WTC11 (cell line): Measurements from ENCODE around the gene ZNF629. TPM values are rescaled to one million over a fixed set of nuclear protein-coding genes. Genes with fewer than 3 reads are reported as not detected.

Experiments used
- CBFB ChIP-seq: sonication (generic); formaldehyde crosslinking; IDR thresholded peaks from 2 replicates; pipeline ENCODE4 v1.8.1; 2022; ENCODE audit warnings: mild to moderate bottlenecking, low read depth, missing genetic modification reagents
- CREM ChIP-seq: sonication (generic); formaldehyde crosslinking; IDR thresholded peaks from 2 replicates; pipeline ENCODE4 v1.8.1; 2022; ENCODE audit warnings: mild to moderate bottlenecking, missing genetic modification reagents, moderate library complexity
- E2F1 ChIP-seq: sonication (generic); formaldehyde crosslinking; IDR thresholded peaks from 2 replicates; pipeline ENCODE4 v1.8.0; 2022; ENCODE audit warnings: mild to moderate bottlenecking, missing genetic modification reagents
- E2F5 ChIP-seq: sonication (generic); formaldehyde crosslinking; IDR thresholded peaks from 2 replicates; pipeline ENCODE4 v1.8.1; 2022; ENCODE audit warnings: mild to moderate bottlenecking, moderate library complexity, missing genetic modification reagents
- EMX1 ChIP-seq: fragments of 250-450 bp; sonication (Bioruptor Pico); IDR thresholded peaks from 2 replicates; pipeline ENCODE4 v1.8.0; 2021; ENCODE audit warnings: mild to moderate bottlenecking
- ERG ChIP-seq: fragments of 250-450 bp; sonication (Bioruptor Pico); IDR thresholded peaks from 2 replicates; pipeline ENCODE4 v1.8.0; 2021; ENCODE audit warnings: mild to moderate bottlenecking
- ESRRA ChIP-seq: sonication (generic); formaldehyde crosslinking; IDR thresholded peaks from 2 replicates; pipeline ENCODE4 v1.8.1; 2022; ENCODE audit warnings: mild to moderate bottlenecking, missing genetic modification reagents, borderline replicate concordance
- GTF2I ChIP-seq: fragments of 250-450 bp; sonication (Bioruptor Pico); conservative IDR thresholded peaks from 2 replicates; pipeline ENCODE4 v1.4.0; 2021; ENCODE audit warnings: mild to moderate bottlenecking
- JAZF1 ChIP-seq: fragments of 250-450 bp; sonication (Bioruptor Pico); IDR thresholded peaks from 2 replicates; pipeline ENCODE4 v1.9.0; 2021; ENCODE audit warnings: moderate library complexity, mild to moderate bottlenecking, inconsistent platforms
- JUN ChIP-seq: sonication (generic); formaldehyde crosslinking; IDR thresholded peaks from 2 replicates; pipeline ENCODE4 v1.8.0; 2023; ENCODE audit warnings: mild to moderate bottlenecking, missing genetic modification reagents
- MAX ChIP-seq: sonication (generic); formaldehyde crosslinking; IDR thresholded peaks from 2 replicates; pipeline ENCODE4 v1.8.0; 2022; ENCODE audit warnings: mild to moderate bottlenecking, missing genetic modification reagents
- NR2C2 ChIP-seq: sonication (generic); formaldehyde crosslinking; IDR thresholded peaks from 2 replicates; pipeline ENCODE4 v1.8.0; 2022; ENCODE audit warnings: mild to moderate bottlenecking, missing genetic modification reagents
- PRDM15 ChIP-seq: sonication (generic); formaldehyde crosslinking; IDR thresholded peaks from 2 replicates; pipeline ENCODE4 v1.8.0; 2022; ENCODE audit warnings: missing genetic modification reagents
- PRRX2 ChIP-seq: fragments of 250-450 bp; sonication (Bioruptor Pico); IDR thresholded peaks from 2 replicates; pipeline ENCODE4 v1.8.0; 2021; ENCODE audit warnings: mild to moderate bottlenecking
- TCF7 ChIP-seq: sonication (generic); formaldehyde crosslinking; IDR thresholded peaks from 2 replicates; pipeline ENCODE4 v1.8.0; 2022; ENCODE audit warnings: mild to moderate bottlenecking, low read depth, missing genetic modification reagents, moderate library complexity
- ZMAT4 ChIP-seq: fragments of 250-450 bp; sonication (Bioruptor Pico); IDR thresholded peaks from 2 replicates; pipeline ENCODE4 v1.9.0; 2021; ENCODE audit warnings: mild to moderate bottlenecking
- ZNF121 ChIP-seq: sonication (generic); formaldehyde crosslinking; IDR thresholded peaks from 2 replicates; pipeline ENCODE4 v1.8.0; 2023; ENCODE audit warnings: missing genetic modification reagents
- ZNF138 ChIP-seq: sonication (generic); formaldehyde crosslinking; conservative IDR thresholded peaks from 2 replicates; pipeline ENCODE4 v1.8.1; 2022; ENCODE audit warnings: mild to moderate bottlenecking, moderate library complexity, missing genetic modification reagents
- ZNF219 ChIP-seq: sonication (generic); formaldehyde crosslinking; IDR thresholded peaks from 2 replicates; pipeline ENCODE4 v1.8.0; 2023; ENCODE audit warnings: missing genetic modification reagents, mild to moderate bottlenecking, borderline replicate concordance
- ZNF232 ChIP-seq: sonication (generic); formaldehyde crosslinking; IDR thresholded peaks from 2 replicates; pipeline ENCODE4 v1.8.0; 2022; ENCODE audit warnings: mild to moderate bottlenecking, missing genetic modification reagents
- ZNF281 ChIP-seq: sonication (generic); formaldehyde crosslinking; IDR thresholded peaks from 2 replicates; pipeline ENCODE4 v1.8.0; 2023; ENCODE audit warnings: mild to moderate bottlenecking, missing genetic modification reagents
- ZNF396 ChIP-seq: fragments of 250-450 bp; sonication (Bioruptor Pico); IDR thresholded peaks from 2 replicates; pipeline ENCODE4 v1.8.0; 2021; ENCODE audit warnings: mild to moderate bottlenecking, moderate library complexity, borderline replicate concordance
- ZNF425 ChIP-seq: fragments of 250-450 bp; sonication (Bioruptor Pico); conservative IDR thresholded peaks from 2 replicates; pipeline ENCODE4 v1.9.0; 2021; ENCODE audit warnings: mild to moderate bottlenecking
- ZNF671 ChIP-seq: fragments of 250-450 bp; sonication (Bioruptor Pico); IDR thresholded peaks from 2 replicates; pipeline ENCODE4 v1.8.0; 2021; ENCODE audit warnings: mild to moderate bottlenecking
- ZSCAN18 ChIP-seq: fragments of 250-450 bp; sonication (Bioruptor Pico); IDR thresholded peaks from 2 replicates; pipeline ENCODE4 v2.1.2; 2022; ENCODE audit warnings: mild to moderate bottlenecking, moderate library complexity
- total RNA-seq: library from RNA; stranded (reverse); gene quantifications from 3 replicates; pipeline ENCODE4 v1.2.3, GENCODE V29; 2021

ZNF629 gene
- total RNA-seq, 1 experiment from 2014 or later: 20.0 TPM

- TF ChIP-seq ERG (CRISPR knock-in tag) (no peak), ZNF281 (CRISPR knock-in tag) (no peak), CREM (peak; percentile 41; the same call in 1 of the 2 replicates), GTF2I (CRISPR knock-in tag) (peak; percentile 71), JUN (CRISPR knock-in tag) (no peak), ZNF396 (CRISPR knock-in tag) (no peak), PRDM15 (CRISPR knock-in tag) (peak; percentile 90), E2F5 (0 out of 2 replicates have a peak, but pooled peaks have one; percentile 54), EMX1 (CRISPR knock-in tag) (no peak), ZMAT4 (CRISPR knock-in tag) (no peak), ZNF425 (CRISPR knock-in tag) (no peak), E2F1 (peak; percentile 40; the same call in 1 of the 2 replicates), NR2C2 (CRISPR knock-in tag) (no peak), CBFB (CRISPR knock-in tag) (no peak), JAZF1 (CRISPR knock-in tag) (no peak), MAX (CRISPR knock-in tag) (peak; percentile 86; the same call in 1 of the 2 replicates), ZSCAN18 (no peak), ZNF121 (CRISPR knock-in tag) (no peak), PRRX2 (no peak), ESRRA (no peak), TCF7 (CRISPR knock-in tag) (no peak), ZNF138 (no peak), ZNF219 (CRISPR knock-in tag) (peak; percentile 22; the same call in 1 of the 2 replicates), ZNF671 (CRISPR knock-in tag) (no peak), ZNF232 (CRISPR knock-in tag) (no peak)
Measured at GRCh38 chr16:30805370-30806169, 18.6 kb upstream of the ZNF629 start (continued).
